Adrenal gland (tissue), 5 donors: Measurements from ENCODE around the gene SNX32.

Experiments
- POLR2A ChIP-seq, 2 donors: fragments of 450-650 bp; IDR thresholded peaks; one replicate each; pipeline ENCODE4 v1.6.1; 2017; ENCODE audit warnings: antibody characterized with exemption in 2 of 2, mild to moderate bottlenecking in 2 of 2, moderate library complexity in 1 of 2
- TF ChIP-seq, protein P1 (sequence below), 6 experiments: fragments of 450-650 bp in 4 of 6; fragments of 200-600 bp in 2 of 6; sonication (generic) in 1 of 6; IDR thresholded peaks; 1 replicate in 5 of 6; 2 replicates in 1 of 6; pipeline versions ENCODE4 v1.5.1 to v1.8.0; 2016 to 2021; ENCODE audit warnings: antibody characterized with exemption in 6 of 6, mild to moderate bottlenecking in 2 of 6, moderate library complexity in 1 of 6
- donor health status: DM: no; HTN: no; CAD: no.

DNA sequence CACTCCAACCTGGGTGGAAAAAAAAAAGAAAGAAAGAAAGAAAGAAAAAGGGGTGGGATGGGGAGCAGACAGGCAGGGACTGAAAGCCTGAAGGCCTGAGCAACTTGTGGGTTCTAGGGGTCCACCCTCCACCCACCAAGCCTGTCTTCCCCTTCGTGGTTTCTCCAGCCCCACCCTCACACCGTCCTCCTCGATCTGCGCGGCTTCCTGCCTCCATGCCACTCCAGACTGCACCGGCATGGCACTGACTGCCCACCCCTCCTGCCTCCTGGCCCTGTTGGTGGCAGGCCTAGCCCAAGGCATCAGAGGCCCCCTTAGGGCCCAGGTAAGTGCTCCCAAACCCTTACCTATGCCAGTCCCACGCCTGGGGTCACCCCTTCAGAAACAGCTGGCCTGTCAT, 45.9 kb downstream of the SNX32 start, which contains the start of gene CTSW:
- TF ChIP-seq, protein P1, sequence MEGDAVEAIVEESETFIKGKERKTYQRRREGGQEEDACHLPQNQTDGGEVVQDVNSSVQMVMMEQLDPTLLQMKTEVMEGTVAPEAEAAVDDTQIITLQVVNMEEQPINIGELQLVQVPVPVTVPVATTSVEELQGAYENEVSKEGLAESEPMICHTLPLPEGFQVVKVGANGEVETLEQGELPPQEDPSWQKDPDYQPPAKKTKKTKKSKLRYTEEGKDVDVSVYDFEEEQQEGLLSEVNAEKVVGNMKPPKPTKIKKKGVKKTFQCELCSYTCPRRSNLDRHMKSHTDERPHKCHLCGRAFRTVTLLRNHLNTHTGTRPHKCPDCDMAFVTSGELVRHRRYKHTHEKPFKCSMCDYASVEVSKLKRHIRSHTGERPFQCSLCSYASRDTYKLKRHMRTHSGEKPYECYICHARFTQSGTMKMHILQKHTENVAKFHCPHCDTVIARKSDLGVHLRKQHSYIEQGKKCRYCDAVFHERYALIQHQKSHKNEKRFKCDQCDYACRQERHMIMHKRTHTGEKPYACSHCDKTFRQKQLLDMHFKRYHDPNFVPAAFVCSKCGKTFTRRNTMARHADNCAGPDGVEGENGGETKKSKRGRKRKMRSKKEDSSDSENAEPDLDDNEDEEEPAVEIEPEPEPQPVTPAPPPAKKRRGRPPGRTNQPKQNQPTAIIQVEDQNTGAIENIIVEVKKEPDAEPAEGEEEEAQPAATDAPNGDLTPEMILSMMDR (IDR thresholded peaks at IDR 0.05): no peak
- no peak for TF ChIP-seq POLR2A (IDR thresholded peaks at IDR 0.05)
